Activated T-cell treated with anti-CD3 and anti-CD28 coated beads for 4 hours (primary cell): ENCODE measurements around the gene PMPCB.
A peak's percentile ranks its signal among the peaks of the same experiment; 100 is the strongest.
"Not testable (repeated sequence)": the region's sequence is repeated elsewhere in the genome, so short reads cannot be mapped to it uniquely, and the experiment has no call there.

ENCODE experiments used
- DNase-seq: peaks from one replicate; pipeline ENCODE4 v3.0.0-alpha.2; 2020

Gene PMPCB

DNA sequence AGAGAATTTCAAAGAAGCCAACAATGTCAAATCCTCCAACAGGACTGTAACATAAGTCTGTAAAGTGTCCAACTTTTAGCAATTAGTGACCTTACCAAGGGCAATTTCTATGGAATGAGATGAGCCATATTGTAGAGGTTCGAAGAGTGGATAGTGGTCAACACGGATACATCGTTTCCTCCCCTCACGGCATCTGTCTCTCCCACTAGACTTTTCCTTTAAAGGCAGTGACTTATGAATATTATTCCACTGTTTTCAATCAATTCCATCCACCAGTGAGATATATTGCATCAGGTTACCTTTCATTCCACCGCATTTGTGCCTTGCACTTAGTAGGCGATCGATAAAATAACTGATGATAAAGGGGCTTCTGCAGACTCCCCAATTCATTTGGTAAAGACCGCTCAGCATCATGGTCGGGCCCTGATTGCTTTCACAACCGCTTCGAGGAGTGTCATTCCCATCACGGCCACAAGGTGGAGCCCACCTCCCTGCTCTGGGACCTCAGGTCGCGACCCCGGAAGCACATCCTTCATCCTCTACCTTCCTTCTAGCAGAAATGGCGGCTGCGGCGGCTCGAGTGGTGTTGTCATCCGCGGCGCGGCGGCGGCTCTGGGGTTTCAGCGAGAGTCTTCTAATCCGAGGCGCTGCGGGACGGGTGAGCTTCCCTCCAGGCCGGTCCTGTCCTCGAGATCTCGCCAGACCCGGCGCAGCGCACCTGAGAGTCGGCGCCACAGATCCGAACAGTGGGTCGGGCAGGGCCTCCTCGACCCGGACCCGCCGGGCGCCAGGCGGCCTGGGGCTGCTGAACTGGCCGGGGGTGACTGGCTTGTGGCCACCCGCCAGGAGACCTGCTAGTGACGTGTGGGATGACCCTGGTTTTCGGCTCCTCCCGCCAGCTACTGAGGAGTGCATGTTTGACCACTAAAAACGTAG, at the start of gene PMPCB:
Gene PMPCB (plus strand): TSS at position 535 of the 936 bp plus-strand sequence. CDS start 25 bp downstream, at position 560.
- peak; percentile 97 for DNase-seq

DNA sequence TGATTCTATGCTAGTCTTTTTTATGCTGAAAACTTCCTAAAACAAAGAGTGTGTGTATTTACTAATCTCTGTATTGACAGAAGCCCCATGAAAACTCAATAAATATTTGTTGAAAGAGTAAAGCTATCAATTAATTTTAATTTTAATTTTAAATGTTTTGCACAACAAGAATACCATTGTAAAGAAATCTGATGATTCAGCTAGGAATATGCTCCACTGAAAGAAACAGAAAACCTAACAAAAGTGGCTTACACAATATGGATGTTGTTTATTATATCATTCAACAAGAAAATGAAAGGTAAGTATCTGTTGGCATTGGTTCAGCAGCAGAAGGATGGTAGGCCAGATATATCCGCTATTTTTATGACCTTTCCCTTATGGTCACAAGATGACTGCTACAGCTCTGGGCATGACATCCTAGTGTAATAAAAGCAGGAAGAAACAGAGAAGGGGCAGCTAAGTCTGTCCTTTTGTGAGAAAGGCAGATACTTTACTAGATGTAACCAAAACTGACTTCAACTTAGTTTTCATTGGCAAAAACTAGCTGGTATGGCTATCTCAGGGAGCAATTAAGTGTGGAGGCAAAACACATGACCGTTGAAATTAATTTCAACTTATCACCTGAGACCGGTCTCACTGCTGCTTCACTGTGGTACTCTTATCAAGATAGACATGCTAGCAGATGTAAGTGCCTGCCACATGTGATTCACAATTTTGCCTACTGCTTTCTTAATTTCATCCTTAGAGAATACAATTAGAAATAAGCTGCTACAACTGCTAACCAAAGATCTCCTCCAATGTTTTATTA, 43.3 kb upstream of the PMPCB start:
- not testable (repeated sequence) for DNase-seq

- not testable (repeated sequence) for DNase-seq
These were observed 33.2 kb upstream of the PMPCB start for GRCh38 chr7:103264054-103264453.

DNA sequence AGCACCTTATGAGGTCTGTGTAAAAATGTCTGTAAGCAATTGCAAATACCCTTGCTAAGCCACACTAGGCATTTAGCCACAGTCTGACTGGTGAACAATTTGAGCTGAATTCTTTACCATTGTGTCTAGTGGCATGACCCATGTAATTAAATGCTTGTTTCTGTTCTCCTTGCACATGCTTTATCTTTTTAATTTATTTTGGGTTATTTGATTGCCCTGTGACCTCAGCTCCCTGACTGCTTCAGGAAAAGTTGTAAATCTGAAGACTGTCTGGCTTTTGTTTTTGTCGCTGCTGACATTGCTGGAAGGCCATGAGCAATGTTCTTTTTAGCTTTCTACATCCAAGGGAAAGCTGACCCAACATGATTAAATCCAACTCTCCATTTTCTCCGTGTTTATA, 31.0 kb upstream of the PMPCB start:
- DNase-seq = not testable (repeated sequence)

DNA sequence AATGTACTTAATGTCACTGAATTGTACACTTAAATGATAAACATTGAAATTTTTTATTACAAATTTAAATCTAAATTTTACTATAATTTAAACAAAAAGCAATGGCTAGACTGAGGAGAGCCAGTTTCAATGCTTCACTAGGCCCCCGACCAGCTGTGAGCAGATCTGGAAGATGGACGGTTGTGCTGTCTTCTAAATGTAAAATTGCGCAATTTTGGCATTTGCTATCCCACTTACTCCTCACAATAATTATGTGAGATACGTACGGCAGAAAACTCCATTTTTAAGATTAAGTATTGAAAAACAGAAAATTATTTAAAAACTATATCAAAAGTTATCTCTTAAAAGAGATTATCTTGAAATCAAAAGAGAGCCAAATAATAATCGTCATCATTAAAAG, 23.9 kb upstream of the PMPCB start:
- DNase-seq = not testable (repeated sequence)

- not testable (repeated sequence) for DNase-seq
These were observed 22.4 kb upstream of the PMPCB start for GRCh38 chr7:103274867-103275266.

DNA sequence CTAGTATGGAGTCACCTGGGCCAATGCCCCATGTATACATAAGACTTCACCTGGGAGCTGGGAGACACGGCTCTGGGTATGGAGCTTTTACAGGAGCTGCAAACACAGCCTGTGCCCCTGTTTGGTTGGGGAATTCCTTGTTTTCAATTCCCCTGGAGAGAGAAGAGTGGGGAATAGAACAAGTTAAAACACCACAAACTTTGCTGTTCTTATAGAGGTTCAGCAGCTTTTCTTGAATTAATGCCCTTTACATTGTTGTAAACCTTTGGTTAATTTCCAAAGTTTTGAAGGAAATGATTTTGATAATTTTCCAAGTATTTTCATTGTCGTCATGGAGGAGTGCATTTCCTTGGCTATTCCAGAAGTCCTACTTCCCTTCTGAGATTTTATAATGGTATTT, 19.0 kb upstream of the PMPCB start:
- not testable (repeated sequence) for DNase-seq

DNA sequence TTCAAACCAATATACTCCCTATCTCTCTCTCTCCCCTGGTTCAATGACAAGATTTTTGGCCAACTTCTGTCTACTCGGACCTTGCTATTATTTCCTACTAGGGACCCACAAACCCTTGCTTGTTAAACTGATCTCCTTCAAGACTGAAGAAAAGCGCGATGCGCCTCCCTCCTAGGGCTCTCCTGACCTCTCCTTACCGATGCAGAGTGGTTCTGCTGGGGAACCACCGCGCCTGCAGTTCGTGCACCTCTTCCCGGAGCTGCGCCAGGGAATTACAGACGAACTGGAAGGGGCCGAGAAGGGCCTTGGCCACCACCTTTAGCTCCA, 17.6 kb upstream of the PMPCB start:
- DNase-seq = not testable (repeated sequence)

GRCh38 chr7:103279963-103280802, 17.1 kb upstream of the PMPCB start:
- peak; percentile 91 for DNase-seq

- DNase-seq = peak; percentile 7
These were observed 16.5 kb upstream of the PMPCB start for GRCh38 chr7:103280803-103281155.

DNA sequence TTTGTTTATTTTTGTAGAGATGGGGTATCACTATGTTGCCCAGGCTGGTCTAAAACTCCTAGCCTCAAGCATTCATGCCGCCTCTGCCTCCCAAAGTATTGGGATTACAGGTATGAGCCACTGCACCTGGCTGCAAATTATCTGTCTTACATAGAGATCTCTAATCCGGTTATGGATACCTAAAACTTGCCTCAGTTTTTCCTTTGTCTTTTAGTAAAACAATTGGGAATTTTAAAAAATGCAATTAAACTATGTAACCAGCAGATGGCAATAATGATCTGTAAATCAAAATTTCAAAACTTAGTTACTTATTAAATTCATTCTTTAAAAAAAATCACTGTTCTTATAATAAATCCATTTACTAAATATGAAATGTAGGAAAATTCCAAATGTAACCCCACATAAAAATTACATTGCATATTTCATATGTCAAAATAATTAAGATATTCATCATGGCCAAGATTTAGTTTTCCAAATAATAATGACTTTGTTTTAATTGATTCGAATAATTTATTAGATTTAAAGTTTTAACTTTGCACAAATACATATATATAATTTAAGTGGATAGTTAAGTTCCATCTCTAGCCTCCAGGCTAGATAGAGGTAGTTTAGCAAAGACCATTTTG, 14.3 kb upstream of the PMPCB start:
- DNase-seq = not testable (repeated sequence)

- no peak for DNase-seq
These were observed 5.1 kb upstream of the PMPCB start for GRCh38 chr7:103292122-103292521.

- no peak for DNase-seq
These were observed 3.7 kb upstream of the PMPCB start for GRCh38 chr7:103293526-103293925.

DNA sequence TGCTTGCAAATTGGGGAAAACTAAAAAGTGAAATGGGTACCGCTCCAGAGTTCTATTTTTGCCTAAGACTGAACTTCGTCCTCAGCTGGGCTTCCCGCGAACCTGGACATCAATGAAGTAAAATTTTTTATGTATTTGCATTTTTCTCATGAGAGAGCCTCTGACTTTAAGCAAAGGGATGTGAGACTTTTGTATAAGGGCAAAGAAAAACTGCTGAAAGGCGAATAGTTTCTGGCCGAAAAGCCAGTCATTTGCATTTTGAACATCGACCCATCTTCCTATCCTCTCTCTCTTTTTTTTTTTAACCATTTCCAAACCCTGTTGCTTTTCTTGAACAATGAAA, 573 bp downstream of the PMPCB start:
- DNase-seq = no peak

DNA sequence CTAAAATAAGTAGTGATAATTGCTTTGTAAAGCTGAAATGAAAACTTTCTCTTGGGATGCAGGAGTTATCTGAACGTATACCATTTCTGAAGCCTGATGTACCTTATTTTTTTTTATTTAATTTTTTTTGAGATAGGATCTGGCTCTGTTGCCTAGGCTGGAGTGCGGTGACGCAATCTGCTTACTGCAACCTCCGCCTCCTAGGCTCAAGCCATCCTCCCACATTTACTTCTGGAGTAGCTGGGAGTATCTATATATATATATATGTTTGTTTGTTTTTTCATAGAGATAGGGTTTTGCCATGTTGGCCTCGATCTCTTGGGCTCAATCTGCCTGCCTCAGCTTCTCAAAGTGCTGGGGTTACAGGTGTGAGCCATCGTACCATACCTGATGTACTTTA, 2.4 kb downstream of the PMPCB start:
- DNase-seq = no peak

GRCh38 chr7:103301441-103301840, 4.2 kb downstream of the PMPCB start:
- no peak for DNase-seq

GRCh38 chr7:103307503-103308231, 10.4 kb downstream of the PMPCB start:
- DNase-seq = no peak

DNA sequence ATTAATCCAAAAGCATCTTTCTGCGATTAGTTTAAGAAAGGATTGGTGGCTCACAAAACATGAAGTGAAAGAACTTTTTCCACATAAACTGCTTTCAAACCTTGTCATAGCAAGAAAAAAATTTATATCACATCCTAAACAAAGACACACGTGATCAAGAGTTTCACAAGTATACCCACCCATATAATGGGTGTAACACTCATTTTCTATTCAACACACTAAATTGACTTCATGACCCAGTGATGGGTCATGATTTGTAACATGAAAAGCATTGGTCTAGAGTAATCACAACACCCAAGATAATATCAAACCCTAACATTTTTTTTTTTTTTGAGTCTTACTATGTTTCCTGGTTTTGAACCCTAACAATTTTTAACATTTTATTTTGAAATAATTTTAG, 17.6 kb downstream of the PMPCB start:
- no peak for DNase-seq

DNA sequence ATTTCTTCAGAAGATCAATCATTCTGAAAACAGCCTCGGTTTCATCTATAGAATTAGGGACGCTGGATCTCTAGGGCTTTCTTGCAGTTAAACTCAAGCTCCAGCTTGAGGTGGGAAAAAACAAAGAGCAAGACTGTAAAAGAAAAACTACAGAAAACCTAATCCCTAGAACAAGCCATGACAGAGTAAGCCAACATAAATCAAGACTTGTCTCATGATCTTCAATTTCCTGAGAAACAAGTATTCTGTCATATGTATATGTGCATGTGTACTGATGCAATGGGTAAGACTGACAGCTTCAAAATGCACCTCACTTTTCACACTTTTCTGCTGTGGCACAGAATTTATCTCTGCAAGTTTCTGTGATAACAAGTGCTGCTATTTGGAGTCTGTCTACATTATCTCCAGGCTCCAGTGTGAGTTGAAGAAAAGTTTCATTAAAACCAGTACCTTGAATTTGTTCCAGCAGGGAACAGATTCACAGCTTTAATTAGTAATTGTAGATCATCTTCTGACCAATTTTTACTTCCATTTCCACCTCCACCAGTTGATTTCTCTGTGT, 19.2 kb downstream of the PMPCB start:
- no peak for DNase-seq

GRCh38 chr7:103317009-103317408, 19.8 kb downstream of the PMPCB start:
- no peak for DNase-seq

DNA sequence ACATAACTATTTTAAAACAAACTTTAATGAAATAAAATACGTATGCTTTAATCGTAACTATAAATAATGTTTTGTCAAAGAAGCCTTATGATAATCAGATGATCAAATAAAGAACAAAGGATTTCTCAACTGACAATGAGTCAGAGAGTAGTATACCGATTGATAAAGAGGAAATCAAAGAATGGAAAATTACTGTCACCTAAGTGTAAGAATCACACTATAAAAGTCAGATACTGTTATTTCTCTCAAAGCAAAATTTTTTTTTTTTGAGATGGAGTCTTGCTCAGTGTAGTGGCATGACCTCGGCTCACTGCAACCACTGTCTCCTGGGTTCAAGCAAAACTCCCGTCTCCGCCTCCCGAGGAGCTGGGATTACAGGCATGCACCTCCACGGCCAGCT, 28.5 kb downstream of the PMPCB start:
- DNase-seq = no peak

- no peak for DNase-seq
These were observed 39.5 kb downstream of the PMPCB start for GRCh38 chr7:103336761-103337160.
